ENCODE measurements around the gene KCNN3.

DNA sequence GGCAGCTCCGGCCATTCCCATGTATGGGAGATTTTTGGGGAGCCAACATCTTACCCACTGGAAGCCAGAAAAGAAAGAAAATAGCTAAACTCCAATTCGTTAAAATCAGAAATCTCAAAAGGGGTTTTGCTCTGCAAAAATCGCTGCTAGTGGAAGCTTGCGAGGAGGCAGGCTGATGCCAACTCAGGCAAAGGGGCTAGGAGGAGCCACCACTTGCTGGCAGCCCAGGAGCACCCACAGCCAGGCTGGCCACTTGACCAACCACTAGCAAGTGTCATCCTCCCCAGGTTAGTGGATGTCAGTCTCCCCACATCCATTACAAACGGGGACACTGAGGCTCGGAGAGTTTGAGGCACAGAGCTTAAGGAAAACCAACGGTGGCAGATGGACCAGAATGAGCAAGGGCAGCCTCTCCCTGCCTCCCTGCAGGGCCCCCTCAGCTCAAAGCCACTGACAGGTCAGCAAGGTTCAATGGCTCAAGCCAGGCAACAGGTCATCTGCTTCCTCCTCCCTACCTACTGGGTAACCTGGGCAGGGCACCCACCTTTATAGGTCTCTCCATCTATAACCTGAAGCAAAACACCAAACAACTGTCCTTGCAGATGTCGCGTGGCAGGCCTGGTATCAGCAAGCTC, 10.8 kb downstream of the KCNN3 start:
- TF ChIP-seq POLR2A (IDR thresholded peaks at IDR 0.05; ENCODE audit: low read depth, low read length) (no peak), TAF1 (IDR thresholded peaks at IDR 0.05; ENCODE audit: low read depth, low read length) (no peak), POLR2AphosphoS5 (IDR thresholded peaks at IDR 0.05; ENCODE audit: low read depth, low read length) (no peak), SPI1 (IDR thresholded peaks at IDR 0.05; ENCODE audit: low read depth, low read length) (no peak)

All from GM12891 (cell line).